GM18498 (cell line): ENCODE data around the gene ADAMTSL2.

ENCODE experiments used
- ATAC-seq: cut with Tn5 transposase; IDR thresholded peaks from one replicate; pipeline ENCODE4 v1.9.1; 2021; ENCODE audit warnings: mild to moderate bottlenecking, moderate library complexity; ENCODE audit not compliant: unreplicated experiment

Gene ADAMTSL2

DNA sequence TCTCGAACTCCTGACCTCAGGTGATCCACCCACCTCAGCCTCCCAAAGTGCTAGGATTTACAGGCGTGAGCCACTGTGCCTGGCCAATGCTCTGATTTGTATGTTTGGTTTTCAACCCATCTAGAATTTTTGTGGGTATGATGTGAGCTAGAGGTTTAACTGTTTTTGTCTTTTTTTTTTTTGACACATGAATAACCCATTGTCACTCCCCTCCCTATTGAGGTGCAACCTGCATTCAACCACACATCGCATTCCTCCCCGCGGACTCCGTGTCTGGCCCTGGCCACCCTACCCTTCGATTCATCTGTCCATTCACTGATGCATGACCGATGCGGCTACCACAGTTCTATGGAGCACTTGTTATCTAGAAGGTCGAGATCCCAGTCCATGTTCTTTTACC, 84.2 kb downstream of the ADAMTSL2 start:
- no peak for ATAC-seq

DNA sequence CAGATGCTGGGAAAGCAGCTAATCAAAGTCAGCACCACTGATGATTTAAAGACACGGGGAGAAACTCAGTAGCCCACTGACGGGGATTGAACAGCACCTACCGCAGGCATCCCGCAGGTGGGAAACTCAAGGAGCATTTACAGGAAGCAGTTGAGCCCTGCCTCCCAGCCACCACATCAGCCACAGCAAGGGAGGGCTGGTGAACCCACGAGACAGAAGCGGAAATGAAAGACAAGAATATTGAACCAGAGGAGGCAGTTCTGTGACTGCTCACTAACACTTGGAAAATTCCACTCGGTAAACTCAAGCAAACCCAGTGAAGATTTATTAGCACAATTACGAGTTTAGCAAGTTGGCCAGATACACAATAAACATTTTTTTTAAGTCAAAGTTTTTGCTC, 85.3 kb downstream of the ADAMTSL2 start:
- no peak for ATAC-seq

DNA sequence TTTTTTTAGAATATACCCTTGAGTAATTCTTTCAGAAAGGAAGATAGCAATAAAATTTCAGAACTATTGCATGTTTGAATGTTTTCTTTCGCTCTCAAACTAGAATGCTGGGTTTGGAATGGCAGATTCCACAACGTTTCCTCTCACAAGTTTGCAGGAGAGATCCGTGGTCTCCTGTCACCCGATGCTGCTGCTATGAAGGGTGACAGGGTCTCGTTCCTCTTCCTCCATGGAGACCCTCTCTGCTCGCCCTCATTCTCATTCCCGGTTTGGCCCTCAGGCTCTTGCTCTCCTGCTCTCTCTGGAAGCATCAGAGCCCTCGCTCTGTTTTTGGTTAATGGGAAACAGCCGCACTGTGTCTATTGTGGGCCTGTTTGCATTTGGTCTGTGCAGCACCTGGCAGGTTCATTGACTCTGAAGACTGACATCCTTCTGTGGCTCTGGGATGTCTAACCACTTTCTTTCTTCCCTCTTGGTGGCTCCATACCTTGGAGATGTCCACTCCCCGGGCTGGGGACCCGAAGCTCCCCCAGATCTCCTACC, 87.3 kb downstream of the ADAMTSL2 start:
- ATAC-seq: no peak

DNA sequence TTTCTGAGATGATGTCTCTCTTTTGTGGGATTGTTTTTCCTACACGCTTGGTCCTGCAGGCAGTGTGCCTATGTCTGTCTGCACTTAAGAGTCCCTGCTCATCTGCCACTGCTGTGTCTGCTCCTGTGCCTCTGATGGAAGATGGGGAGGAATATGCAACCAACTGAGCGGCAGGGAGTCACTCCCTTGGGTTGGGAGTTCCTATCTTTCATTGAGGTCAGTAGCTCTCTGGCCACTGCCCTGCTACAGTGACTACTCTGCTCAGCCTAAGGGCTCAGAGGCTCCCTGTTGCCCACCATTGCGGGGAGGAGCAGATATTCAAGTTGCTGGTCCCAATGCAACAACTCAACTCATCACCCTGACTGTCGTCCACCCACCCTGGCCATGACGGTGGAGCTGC, 88.1 kb downstream of the ADAMTSL2 start:
- no peak for ATAC-seq
